HG02642 (cell line): ENCODE measurements around the gene HIGD1C.

ENCODE experiments used
- ATAC-seq: cut with Tn5 transposase; IDR thresholded peaks from one replicate; pipeline ENCODE4 v1.9.1; 2021; ENCODE audit warnings: mild to moderate bottlenecking; ENCODE audit not compliant: unreplicated experiment, poor library complexity

The HIGD1C gene

GRCh38 chr12:50980545-50980944 lies 28.2 kb downstream of the HIGD1C start:
- ATAC-seq: no peak

GRCh38 chr12:50981319-50982239 lies 29.2 kb downstream of the HIGD1C start:
- no peak for ATAC-seq

- ATAC-seq: no peak
These were observed 32.4 kb downstream of the HIGD1C start for GRCh38 chr12:50984586-50985298.

GRCh38 chr12:50985322-50985721 lies 33.0 kb downstream of the HIGD1C start:
- ATAC-seq: no peak

- no peak for ATAC-seq
These were observed 34.8 kb downstream of the HIGD1C start for GRCh38 chr12:50986966-50987737.

GRCh38 chr12:50988051-50988450 lies 35.7 kb downstream of the HIGD1C start:
- no peak for ATAC-seq

GRCh38 chr12:50988871-50989270 lies 36.5 kb downstream of the HIGD1C start:
- no peak for ATAC-seq

- no peak for ATAC-seq
These were observed 37.9 kb downstream of the HIGD1C start for GRCh38 chr12:50990147-50990727.

GRCh38 chr12:50990791-50991190 lies 38.4 kb downstream of the HIGD1C start:
- no peak for ATAC-seq

- ATAC-seq: no peak
These were observed 38.9 kb downstream of the HIGD1C start for GRCh38 chr12:50991291-50991690.

GRCh38 chr12:50992819-50993218 lies 40.5 kb downstream of the HIGD1C start:
- ATAC-seq: no peak

GRCh38 chr12:50999093-50999492 lies 46.7 kb downstream of the HIGD1C start:
- ATAC-seq: no peak

- no peak for ATAC-seq
These were observed 47.9 kb downstream of the HIGD1C start for GRCh38 chr12:51000245-51000644.

- ATAC-seq: no peak
These were observed 49.5 kb downstream of the HIGD1C start for GRCh38 chr12:51001799-51002198.

- ATAC-seq: no peak
These were observed 52.2 kb downstream of the HIGD1C start for GRCh38 chr12:51004504-51004903.

- no peak for ATAC-seq
These were observed 52.7 kb downstream of the HIGD1C start for GRCh38 chr12:51005030-51005429.

- ATAC-seq: no peak
These were observed 53.3 kb downstream of the HIGD1C start for GRCh38 chr12:51005671-51006070.

- no peak for ATAC-seq
These were observed 56.1 kb downstream of the HIGD1C start for GRCh38 chr12:51008329-51009055.

GRCh38 chr12:51009056-51009440 lies 56.7 kb downstream of the HIGD1C start:
- no peak for ATAC-seq

GRCh38 chr12:51011955-51012354 lies 59.6 kb downstream of the HIGD1C start:
- ATAC-seq: no peak
